B cell (primary cell): ENCODE measurements around the gene MYCL. TPM values are rescaled to one million over a fixed set of nuclear protein-coding genes. Genes with fewer than 3 reads are reported as not detected.

ENCODE experiments used
- ATAC-seq: fragments of 200-7000 bp; cut with Tn5 transposase; one replicate; pipeline ENCODE4 v1.10.0; 2021; ENCODE audit warnings: low read depth, mild to moderate bottlenecking, moderate number of reproducible peaks, moderate library complexity
- CTCF ChIA-PET: fragments of 350-600 bp; sonication (Branson Sonifier 250); formaldehyde crosslinking; loops from one replicate; lab custom pipeline; 2021; ENCODE audit warnings: antibody characterized with exemption, inconsistent platforms; lab: Charles Lee
- POLR2A ChIA-PET: fragments of 350-600 bp; sonication (Branson Sonifier 250); formaldehyde crosslinking; loops from one replicate; lab custom pipeline; 2021; ENCODE audit warnings: antibody characterized with exemption; lab: Charles Lee
- DNase-seq: peaks from one replicate; pipeline ENCODE4 v3.0.0; 2013
- H2AFZ ChIP-seq: 2 replicates; pipeline ENCODE4 v1.6.1; 2012; ENCODE audit warnings: mild to moderate bottlenecking, low read depth, low read length; ENCODE audit not compliant: insufficient read depth, poor library complexity, severe bottlenecking
- H3K27ac ChIP-seq, 2 donors: 1 replicate in 1 of 2; 2 replicates in 1 of 2; pipeline ENCODE4 v1.5.1; 2012 to 2013; ENCODE audit warnings: low read length in 2 of 2, mild to moderate bottlenecking in 2 of 2, moderate library complexity in 1 of 2
- H3K27me3 ChIP-seq, 4 experiments: fragments of 200-600 bp in 1 of 4; sonication (generic) in 1 of 4; replicated peaks in 1 of 4; 1 replicate in 2 of 4; 2 replicates in 2 of 4; pipeline versions ENCODE4 v1.6.1 to v1.7.0; 2013 to 2016; ENCODE audit warnings: low read length in 3 of 4, mild to moderate bottlenecking in 2 of 4, mixed read lengths in 1 of 4, moderate library complexity in 1 of 4; ENCODE audit not compliant: insufficient read depth in 4 of 4, control insufficient read depth in 3 of 4; ENCODE audit errors: control extremely low read depth in 1 of 4
- H3K36me3 ChIP-seq, 2 experiments: replicated peaks in 1 of 2; 1 replicate in 1 of 2; 2 replicates in 1 of 2; pipeline versions ENCODE4 v1.6.1 to v1.7.1; 2013; ENCODE audit warnings: low read length in 1 of 2; ENCODE audit not compliant: insufficient read depth in 2 of 2, control insufficient read depth in 1 of 2; ENCODE audit errors: control extremely low read depth in 1 of 2, extremely low read depth in 1 of 2
- H3K4me1 ChIP-seq, 2 donors: fragments of 200-600 bp in 1 of 2; sonication (generic) in 1 of 2; 1 replicate in 1 of 2; 2 replicates in 1 of 2; pipeline versions ENCODE4 v1.5.1 to v1.6.1; 2013 to 2017; ENCODE audit warnings: low read length in 2 of 2; ENCODE audit not compliant: control insufficient read depth in 2 of 2, insufficient read depth in 2 of 2
- H3K4me2 ChIP-seq: replicated peaks from 2 replicates; pipeline ENCODE3; 2012; ENCODE audit warnings: mild to moderate bottlenecking, low read depth, low read length; ENCODE audit not compliant: poor library complexity, severe bottlenecking
- H3K4me3 ChIP-seq, 5 experiments: fragments of 200-600 bp in 1 of 5; sonication (generic) in 1 of 5; 1 replicate in 3 of 5; 2 replicates in 2 of 5; pipeline versions ENCODE4 v1.5.1 to v1.7.0; 2011 to 2016; ENCODE audit warnings: low read length in 4 of 5, mild to moderate bottlenecking in 4 of 5, low read depth in 2 of 5, control low read depth in 1 of 5, moderate library complexity in 1 of 5; ENCODE audit not compliant: insufficient read depth in 1 of 5; ENCODE audit errors: control extremely low read depth in 1 of 5, extremely low read depth in 1 of 5
- H3K79me2 ChIP-seq: fragments of 200-600 bp; sonication (generic); one replicate; pipeline ENCODE4 v1.6.0; 2016; ENCODE audit warnings: low read length; ENCODE audit not compliant: control insufficient read depth, insufficient read depth
- H3K9ac ChIP-seq: fragments of 200-600 bp; sonication (generic); 2 replicates; pipeline ENCODE4 v1.6.1; 2017; ENCODE audit warnings: mild to moderate bottlenecking, low read length, moderate library complexity
- H3K9me3 ChIP-seq, 3 donors: one replicate each; pipeline versions ENCODE4 v1.6.1 to v1.7.1; 2013; ENCODE audit warnings: low read length in 2 of 3; ENCODE audit not compliant: control insufficient read depth in 2 of 3, insufficient read depth in 1 of 3; ENCODE audit errors: control extremely low read depth in 1 of 3
- H4K20me1 ChIP-seq: 2 replicates; pipeline ENCODE4 v1.6.0; 2012; ENCODE audit warnings: mild to moderate bottlenecking, low read length; ENCODE audit not compliant: insufficient read depth, control insufficient read depth, poor library complexity, severe bottlenecking
- H3K27ac Mint-ChIP-seq: one replicate; pipeline ENCODE4 v1.8.0; 2021; ENCODE audit warnings: mixed read lengths
- H3K27me3 Mint-ChIP-seq: one replicate; pipeline ENCODE4 v1.8.0; 2021; ENCODE audit warnings: mixed read lengths
- H3K4me1 Mint-ChIP-seq: one replicate; pipeline ENCODE4 v1.8.0; 2021; ENCODE audit warnings: mixed read lengths
- H3K4me3 Mint-ChIP-seq: one replicate; pipeline ENCODE4 v1.8.0; 2021; ENCODE audit warnings: mixed read lengths
- H3K9me3 Mint-ChIP-seq: one replicate; pipeline ENCODE4 v1.8.0; 2022; ENCODE audit warnings: mixed read lengths; ENCODE audit not compliant: insufficient read depth
- EZH2 ChIP-seq: IDR thresholded peaks from 2 replicates; pipeline ENCODE4 v1.6.1; 2012; ENCODE audit warnings: borderline replicate concordance, low read depth, mild to moderate bottlenecking, moderate library complexity, low read length; ENCODE audit not compliant: insufficient read depth, poor library complexity, severe bottlenecking
- WGBS: methylation state at CpG from one replicate; pipeline ENCODE4 v1.1.5; 2013; ENCODE audit warnings: missing lambda C conversion rate; ENCODE audit not compliant: insufficient coverage; 5-methylcytosine and 5-hydroxymethylcytosine counted together
- intact Hi-C: fragments of 100-400 bp; cut with micrococcal nuclease; formaldehyde crosslinking; loops from one replicate; pipeline ENCODE4 v1.10.0; 2022
- polyA plus RNA-seq: library from polyadenylated mRNA; depleted of rRNA; stranded (reverse); fragments of >200 nt; gene quantifications from 2 replicates; pipeline ENCODE4 v1.2.3, GENCODE V29; 2012
- total RNA-seq, 2 donors: library from RNA; stranded (reverse); fragments of 120-200 nt in 1 of 2; gene quantifications; 1 replicate in 1 of 2; 2 replicates in 1 of 2; pipeline versions ENCODE4 v1.2.3 to v1.2.4, GENCODE V29; 2013 to 2022
- TF ChIP-seq, protein P1 (sequence below): fragments of 200-600 bp; IDR thresholded peaks from one replicate; pipeline ENCODE4 v1.8.0; 2022; ENCODE audit warnings: antibody characterized with exemption, mild to moderate bottlenecking

MYCL gene
- total and polyA plus RNA-seq, 2 donors (not counting 1 experiment from before 2014, with no cell fraction given): 0.03 to 0.62 TPM

DNA sequence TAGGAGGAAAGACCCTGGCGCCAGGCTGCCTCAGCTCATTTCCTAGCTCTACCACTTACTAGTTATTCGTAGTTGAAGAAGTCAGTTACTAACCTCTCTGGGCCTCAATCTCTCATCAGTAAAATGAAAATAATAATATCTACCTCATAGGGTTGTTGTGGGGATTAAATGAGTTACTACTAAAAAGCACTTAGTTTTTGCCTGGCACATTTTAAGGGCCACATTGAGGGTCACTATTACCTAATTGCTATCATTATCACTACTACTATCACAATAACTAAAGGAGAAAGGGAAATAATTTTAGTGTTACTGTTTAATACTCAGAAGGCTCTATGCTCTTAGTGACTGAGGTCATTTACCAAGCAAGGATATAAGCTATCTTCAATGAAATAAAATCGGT, 43.4 kb downstream of the MYCL start:
- Histone ChIP-seq H3K9ac (no peak overlapping the region), H4K20me1 (peaks cover 23% of the 10 kb centered on the region), H3K4me1 (no peaks in the 10 kb centered on the region), H3K4me3 (no peak overlapping the region), H2AFZ (no peak overlapping the region), H3K79me2 (peaks cover 55% of the 10 kb centered on the region), H3K27ac (no peak overlapping the region), H3K9me3 (no peaks in the 10 kb centered on the region), H3K4me2 (no peak overlapping the region), H3K36me3 (peaks cover 2 to 30% of the 10 kb centered on the region in 2 experiments), H3K27me3 (no peaks in the 10 kb centered on the region)
- no peaks in the 10 kb centered on the region for H3K27me3 Mint-ChIP-seq
- ChIA-PET POLR2A (no interaction called here), CTCF (interaction anchor here (0.8 kb wide), 1 partner anchor 12 kb away, joined by 3 read pairs; no protein-coding TSS in a partner anchor)
- H3K9me3 Mint-ChIP-seq: no peaks in the 10 kb centered on the region
- intact Hi-C loops: no loop called here
- H3K27ac Mint-ChIP-seq: no peak overlapping the region
- H3K4me3 Mint-ChIP-seq: no peak overlapping the region
- ATAC-seq (no peak), DNase-seq (no peak)
- no CpG with 5 or more reads among the region's 3 CpGs for WGBS
- H3K4me1 Mint-ChIP-seq: peaks cover 2% of the 10 kb centered on the region
- TF ChIP-seq, protein P1, sequence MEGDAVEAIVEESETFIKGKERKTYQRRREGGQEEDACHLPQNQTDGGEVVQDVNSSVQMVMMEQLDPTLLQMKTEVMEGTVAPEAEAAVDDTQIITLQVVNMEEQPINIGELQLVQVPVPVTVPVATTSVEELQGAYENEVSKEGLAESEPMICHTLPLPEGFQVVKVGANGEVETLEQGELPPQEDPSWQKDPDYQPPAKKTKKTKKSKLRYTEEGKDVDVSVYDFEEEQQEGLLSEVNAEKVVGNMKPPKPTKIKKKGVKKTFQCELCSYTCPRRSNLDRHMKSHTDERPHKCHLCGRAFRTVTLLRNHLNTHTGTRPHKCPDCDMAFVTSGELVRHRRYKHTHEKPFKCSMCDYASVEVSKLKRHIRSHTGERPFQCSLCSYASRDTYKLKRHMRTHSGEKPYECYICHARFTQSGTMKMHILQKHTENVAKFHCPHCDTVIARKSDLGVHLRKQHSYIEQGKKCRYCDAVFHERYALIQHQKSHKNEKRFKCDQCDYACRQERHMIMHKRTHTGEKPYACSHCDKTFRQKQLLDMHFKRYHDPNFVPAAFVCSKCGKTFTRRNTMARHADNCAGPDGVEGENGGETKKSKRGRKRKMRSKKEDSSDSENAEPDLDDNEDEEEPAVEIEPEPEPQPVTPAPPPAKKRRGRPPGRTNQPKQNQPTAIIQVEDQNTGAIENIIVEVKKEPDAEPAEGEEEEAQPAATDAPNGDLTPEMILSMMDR: no peak
- TF ChIP-seq EZH2: no peak

DNA sequence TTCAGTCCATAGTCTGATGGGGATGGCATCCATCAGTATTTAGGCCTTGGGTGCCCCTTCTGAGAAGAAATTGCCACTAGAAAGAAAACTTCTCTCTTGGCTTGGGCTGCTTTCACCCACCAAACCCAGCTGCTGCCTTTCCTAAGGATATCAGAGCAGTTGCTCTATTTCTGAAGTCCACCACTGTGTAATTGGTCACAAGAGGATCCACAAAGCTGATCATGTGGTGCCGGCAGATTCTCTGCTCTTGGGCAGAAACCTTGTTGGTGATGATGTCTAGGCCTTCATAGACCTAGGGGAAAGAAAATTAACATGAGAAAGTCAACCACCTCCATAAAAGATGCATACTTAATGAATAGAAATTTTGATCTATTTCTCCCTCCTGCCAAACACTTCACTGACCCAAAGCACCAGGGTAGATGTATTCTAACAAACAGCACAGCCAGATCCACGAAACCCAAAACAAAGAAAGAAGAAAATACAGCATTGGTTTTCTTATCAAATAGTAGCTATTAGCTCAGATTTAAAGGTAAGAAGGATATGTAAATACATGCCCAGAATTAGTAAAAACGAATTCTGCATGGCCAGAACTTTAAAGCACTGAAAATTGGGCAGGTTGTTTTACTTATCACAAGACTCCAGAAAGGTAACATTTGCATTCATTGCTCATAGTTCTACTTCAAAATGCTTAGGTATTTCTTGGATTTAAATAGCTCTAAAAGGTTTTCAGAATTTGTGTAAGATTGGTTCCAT, 44.4 kb downstream of the MYCL start:
- no peaks in the 10 kb centered on the region for H3K9me3 ChIP-seq
- H2AFZ ChIP-seq: no peak overlapping the region
- peaks cover 2% of the 10 kb centered on the region for H3K4me1 Mint-ChIP-seq
- no peak overlapping the region for H3K9ac ChIP-seq
- H4K20me1 ChIP-seq: peaks cover 19% of the 10 kb centered on the region
- ChIA-PET CTCF (no interaction called here), POLR2A (no interaction called here)
- H3K4me1 ChIP-seq: no peaks in the 10 kb centered on the region
- WGBS: no CpG with 5 or more reads among the region's 3 CpGs
- H3K27ac Mint-ChIP-seq: no peak overlapping the region
- H3K79me2 ChIP-seq: peaks cover 45% of the 10 kb centered on the region
- H3K27me3 ChIP-seq: no peaks in the 10 kb centered on the region
- no peak overlapping the region for H3K4me3 ChIP-seq
- intact Hi-C loops: no loop called here
- H3K9me3 Mint-ChIP-seq: no peaks in the 10 kb centered on the region
- H3K27ac ChIP-seq: no peak overlapping the region
- ATAC-seq (no peak), DNase-seq (no peak)
- TF ChIP-seq EZH2: no peak
- TF ChIP-seq, protein P1: no peak
- H3K27me3 Mint-ChIP-seq: no peaks in the 10 kb centered on the region
- no peak overlapping the region for H3K4me3 Mint-ChIP-seq
- no peak overlapping the region for H3K4me2 ChIP-seq
- H3K36me3 ChIP-seq: peaks cover 0 to 30% of the 10 kb centered on the region in 2 experiments
